ENCODE measurements around the gene GRM5.

Gene GRM5

GRCh38 chr11:88603091-88603867 lies 462.5 kb downstream of the GRM5 start:
- Histone ChIP-seq H3K9me3 (ENCODE audit: control extremely low read depth in 1 of 5, control insufficient read depth in 4 of 5, insufficient read depth in 2 of 5, low read depth in 1 of 5, low read length in 4 of 5) (peaks cover 0 to 3% (median 0%) of the 10 kb centered on the region in 5 experiments), H3K27me3 (replicated peaks in 2 of 5; ENCODE audit: control insufficient read depth in 4 of 5, insufficient read depth in 5 of 5, low read length in 4 of 5) (no peaks in the 10 kb centered on the region), H3K27ac (ENCODE audit: insufficient read depth in 1 of 2, low read depth in 1 of 2, low read length in 2 of 2, poor library complexity in 1 of 2, severe bottlenecking in 2 of 2) (no peak overlapping the region), H3K4me1 (ENCODE audit: control extremely low read depth in 1 of 4, control insufficient read depth in 4 of 4, insufficient read depth in 4 of 4, low read length in 3 of 4) (no peaks in the 10 kb centered on the region), H3K4me3 (ENCODE audit: control insufficient read depth in 1 of 7, extremely low read depth in 1 of 7, insufficient read depth in 4 of 7, low read depth in 2 of 7, low read length in 6 of 7) (no peak overlapping the region), H3K36me3 (ENCODE audit: control insufficient read depth in 4 of 4, insufficient read depth in 4 of 4, low read length in 3 of 4) (no peaks in the 10 kb centered on the region)
- DNase-seq: no peak
- CTCF ChIA-PET: no interaction called here
- POLR2A ChIA-PET: no interaction called here
- WGBS (ENCODE audit: insufficient coverage): 100% methylated on average over 1 of the region's 3 CpGs

GRCh38 chr11:88597387-88597786 lies 468.4 kb downstream of the GRM5 start:
- WGBS (ENCODE audit: insufficient coverage): no CpG with 5 or more reads among the region's 2 CpGs
- DNase-seq: no peak
- Histone ChIP-seq H3K4me1 (ENCODE audit: control extremely low read depth in 1 of 4, control insufficient read depth in 4 of 4, insufficient read depth in 4 of 4, low read length in 3 of 4) (no peaks in the 10 kb centered on the region), H3K27me3 (replicated peaks in 2 of 5; ENCODE audit: control insufficient read depth in 4 of 5, insufficient read depth in 5 of 5, low read length in 4 of 5) (no peaks in the 10 kb centered on the region), H3K9me3 (ENCODE audit: control extremely low read depth in 1 of 5, control insufficient read depth in 4 of 5, insufficient read depth in 2 of 5, low read depth in 1 of 5, low read length in 4 of 5) (no peaks in the 10 kb centered on the region), H3K27ac (ENCODE audit: insufficient read depth in 1 of 2, low read depth in 1 of 2, low read length in 2 of 2, poor library complexity in 1 of 2, severe bottlenecking in 2 of 2) (no peak overlapping the region), H3K4me3 (ENCODE audit: control insufficient read depth in 1 of 7, extremely low read depth in 1 of 7, insufficient read depth in 4 of 7, low read depth in 2 of 7, low read length in 6 of 7) (no peak overlapping the region), H3K36me3 (ENCODE audit: control insufficient read depth in 4 of 4, insufficient read depth in 4 of 4, low read length in 3 of 4) (no peaks in the 10 kb centered on the region)
- CTCF ChIA-PET: no interaction called here
- POLR2A ChIA-PET: no interaction called here

DNA sequence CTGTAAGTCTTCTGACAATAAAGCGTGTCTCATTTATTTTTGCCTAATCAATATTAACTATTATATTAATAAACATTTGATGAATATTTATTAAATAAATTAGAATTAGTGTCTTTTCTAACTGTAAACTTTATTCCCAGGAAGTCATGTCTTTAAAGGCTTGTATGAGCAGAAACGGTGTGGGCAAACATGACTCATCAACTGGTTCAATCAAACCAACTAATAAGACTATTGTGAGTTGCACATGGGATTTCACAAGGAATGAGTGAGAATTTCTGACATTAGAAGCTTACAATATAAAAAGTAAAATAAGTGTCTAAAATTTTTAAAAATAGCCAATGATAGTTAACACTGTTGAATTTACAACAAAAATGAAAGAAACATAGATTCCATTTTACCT lies 469.0 kb downstream of the GRM5 start:
- H3K36me3 ChIP-seq (ENCODE audit: control insufficient read depth in 4 of 4, insufficient read depth in 4 of 4, low read length in 3 of 4): no peaks in the 10 kb centered on the region
- CTCF ChIA-PET: no interaction called here
- no peaks in the 10 kb centered on the region for H3K4me1 ChIP-seq (ENCODE audit: control extremely low read depth in 1 of 4, control insufficient read depth in 4 of 4, insufficient read depth in 4 of 4, low read length in 3 of 4)
- no peaks in the 10 kb centered on the region for H3K9me3 ChIP-seq (ENCODE audit: control extremely low read depth in 1 of 5, control insufficient read depth in 4 of 5, insufficient read depth in 2 of 5, low read depth in 1 of 5, low read length in 4 of 5)
- no peak overlapping the region for H3K27ac ChIP-seq (ENCODE audit: insufficient read depth in 1 of 2, low read depth in 1 of 2, low read length in 2 of 2, poor library complexity in 1 of 2, severe bottlenecking in 2 of 2)
- POLR2A ChIA-PET: no interaction called here
- H3K4me3 ChIP-seq (ENCODE audit: control insufficient read depth in 1 of 7, extremely low read depth in 1 of 7, insufficient read depth in 4 of 7, low read depth in 2 of 7, low read length in 6 of 7): no peak overlapping the region
- no peak for DNase-seq
- WGBS (ENCODE audit: insufficient coverage): no CpG with 5 or more reads among the region's 2 CpGs
- no peaks in the 10 kb centered on the region for H3K27me3 ChIP-seq (replicated peaks in 2 of 5; ENCODE audit: control insufficient read depth in 4 of 5, insufficient read depth in 5 of 5, low read length in 4 of 5)

- ChIA-PET CTCF (no interaction called here), POLR2A (no interaction called here)
- H3K36me3 ChIP-seq (ENCODE audit: control insufficient read depth in 4 of 4, insufficient read depth in 4 of 4, low read length in 3 of 4): no peaks in the 10 kb centered on the region
- DNase-seq: no peak
- H3K4me3 ChIP-seq (ENCODE audit: control insufficient read depth in 1 of 7, extremely low read depth in 1 of 7, insufficient read depth in 4 of 7, low read depth in 2 of 7, low read length in 6 of 7): no peak overlapping the region
- no peaks in the 10 kb centered on the region for H3K4me1 ChIP-seq (ENCODE audit: control extremely low read depth in 1 of 4, control insufficient read depth in 4 of 4, insufficient read depth in 4 of 4, low read length in 3 of 4)
- no peaks in the 10 kb centered on the region for H3K9me3 ChIP-seq (ENCODE audit: control extremely low read depth in 1 of 5, control insufficient read depth in 4 of 5, insufficient read depth in 2 of 5, low read depth in 1 of 5, low read length in 4 of 5)
- H3K27ac ChIP-seq (ENCODE audit: insufficient read depth in 1 of 2, low read depth in 1 of 2, low read length in 2 of 2, poor library complexity in 1 of 2, severe bottlenecking in 2 of 2): no peak overlapping the region
- WGBS (ENCODE audit: insufficient coverage): 100% methylated on average over 1 of the region's 2 CpGs
- H3K27me3 ChIP-seq (replicated peaks in 2 of 5; ENCODE audit: control insufficient read depth in 4 of 5, insufficient read depth in 5 of 5, low read length in 4 of 5): no peaks in the 10 kb centered on the region
These were observed 471.4 kb downstream of the GRM5 start for GRCh38 chr11:88594274-88594950.

- ChIA-PET CTCF (no interaction called here), POLR2A (no interaction called here)
- Histone ChIP-seq H3K27me3 (replicated peaks in 2 of 5; ENCODE audit: control insufficient read depth in 4 of 5, insufficient read depth in 5 of 5, low read length in 4 of 5) (no peaks in the 10 kb centered on the region), H3K27ac (ENCODE audit: insufficient read depth in 1 of 2, low read depth in 1 of 2, low read length in 2 of 2, poor library complexity in 1 of 2, severe bottlenecking in 2 of 2) (no peak overlapping the region), H3K9me3 (ENCODE audit: control extremely low read depth in 1 of 5, control insufficient read depth in 4 of 5, insufficient read depth in 2 of 5, low read depth in 1 of 5, low read length in 4 of 5) (no peaks in the 10 kb centered on the region), H3K36me3 (ENCODE audit: control insufficient read depth in 4 of 4, insufficient read depth in 4 of 4, low read length in 3 of 4) (no peaks in the 10 kb centered on the region), H3K4me3 (ENCODE audit: control insufficient read depth in 1 of 7, extremely low read depth in 1 of 7, insufficient read depth in 4 of 7, low read depth in 2 of 7, low read length in 6 of 7) (no peak overlapping the region), H3K4me1 (ENCODE audit: control extremely low read depth in 1 of 4, control insufficient read depth in 4 of 4, insufficient read depth in 4 of 4, low read length in 3 of 4) (no peaks in the 10 kb centered on the region)
- no CpG with 5 or more reads among the region's 3 CpGs for WGBS (ENCODE audit: insufficient coverage)
- no peak for DNase-seq
These were observed 475.4 kb downstream of the GRM5 start for GRCh38 chr11:88590361-88590760.

DNA sequence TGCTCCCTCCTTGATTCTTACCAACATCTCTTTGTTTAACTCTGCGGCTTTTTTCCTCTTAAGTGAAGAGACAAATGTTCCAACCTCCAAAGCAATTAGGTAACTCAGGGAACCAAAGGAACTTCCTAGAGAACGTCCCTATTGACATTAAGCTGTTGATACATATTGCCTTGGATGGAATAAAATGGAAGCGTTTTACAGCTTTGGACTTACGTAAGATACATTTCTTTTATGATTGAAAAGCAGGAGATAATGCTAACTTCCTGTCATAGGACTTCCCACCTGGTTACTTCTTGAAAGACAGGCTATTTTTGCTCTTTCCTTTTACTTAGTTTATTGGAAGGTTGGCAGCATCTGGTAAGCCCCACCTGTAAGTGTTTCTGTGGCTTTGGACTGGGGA lies 482.5 kb downstream of the GRM5 start:
- 96% methylated on average over 3 of the region's 4 CpGs for WGBS (ENCODE audit: insufficient coverage)
- ChIA-PET POLR2A (no interaction called here), CTCF (no interaction called here)
- H3K9me3 ChIP-seq (ENCODE audit: control extremely low read depth in 1 of 5, control insufficient read depth in 4 of 5, insufficient read depth in 2 of 5, low read depth in 1 of 5, low read length in 4 of 5): no peaks in the 10 kb centered on the region
- DNase-seq: no peak
- H3K4me3 ChIP-seq (ENCODE audit: control insufficient read depth in 1 of 7, extremely low read depth in 1 of 7, insufficient read depth in 4 of 7, low read depth in 2 of 7, low read length in 6 of 7): no peak overlapping the region
- no peaks in the 10 kb centered on the region for H3K27me3 ChIP-seq (replicated peaks in 2 of 5; ENCODE audit: control insufficient read depth in 4 of 5, insufficient read depth in 5 of 5, low read length in 4 of 5)
- H3K4me1 ChIP-seq (ENCODE audit: control extremely low read depth in 1 of 4, control insufficient read depth in 4 of 4, insufficient read depth in 4 of 4, low read length in 3 of 4): no peaks in the 10 kb centered on the region
- no peaks in the 10 kb centered on the region for H3K36me3 ChIP-seq (ENCODE audit: control insufficient read depth in 4 of 4, insufficient read depth in 4 of 4, low read length in 3 of 4)
- H3K27ac ChIP-seq (ENCODE audit: insufficient read depth in 1 of 2, low read depth in 1 of 2, low read length in 2 of 2, poor library complexity in 1 of 2, severe bottlenecking in 2 of 2): no peak overlapping the region

GRCh38 chr11:88579466-88579865 lies 486.3 kb downstream of the GRM5 start:
- Histone ChIP-seq H3K9me3 (ENCODE audit: control extremely low read depth in 1 of 5, control insufficient read depth in 4 of 5, insufficient read depth in 2 of 5, low read depth in 1 of 5, low read length in 4 of 5) (no peaks in the 10 kb centered on the region), H3K27ac (ENCODE audit: insufficient read depth in 1 of 2, low read depth in 1 of 2, low read length in 2 of 2, poor library complexity in 1 of 2, severe bottlenecking in 2 of 2) (no peak overlapping the region), H3K27me3 (replicated peaks in 2 of 5; ENCODE audit: control insufficient read depth in 4 of 5, insufficient read depth in 5 of 5, low read length in 4 of 5) (peaks cover 0 to 3% (median 0%) of the 10 kb centered on the region in 5 experiments), H3K4me3 (ENCODE audit: control insufficient read depth in 1 of 7, extremely low read depth in 1 of 7, insufficient read depth in 4 of 7, low read depth in 2 of 7, low read length in 6 of 7) (no peak overlapping the region), H3K36me3 (ENCODE audit: control insufficient read depth in 4 of 4, insufficient read depth in 4 of 4, low read length in 3 of 4) (no peaks in the 10 kb centered on the region), H3K4me1 (ENCODE audit: control extremely low read depth in 1 of 4, control insufficient read depth in 4 of 4, insufficient read depth in 4 of 4, low read length in 3 of 4) (no peaks in the 10 kb centered on the region)
- 71% methylated on average over 1 of the region's 1 CpG for WGBS (ENCODE audit: insufficient coverage)
- ChIA-PET POLR2A (no interaction called here), CTCF (no interaction called here)
- no peak for DNase-seq

Data from common myeloid progenitor, CD34-positive (primary cell).